ENCODE data around the gene INHBC. TPM values are rescaled to one million over a fixed set of nuclear protein-coding genes. Genes with fewer than 3 reads are reported as not detected.
"Not testable (repeated sequence)": the region's sequence is repeated elsewhere in the genome, so short reads cannot be mapped to it uniquely, and the experiment has no call there.

Gene INHBC
- total and polyA plus RNA-seq, 7 donors = 0.05 to 0.21 (median 0.18) TPM; not detected in 4

- no peak for ATAC-seq
- no peak overlapping the region for H3K27ac ChIP-seq
- H3K27me3 ChIP-seq (ENCODE audit: insufficient read depth in 3 of 3, low read length in 2 of 3) = no peaks in the 10 kb centered on the region
- no peak for TF ChIP-seq CTCF (IDR thresholded peaks at IDR 0.05)
- WGBS, 3 donors = 37 to 91% (median 52%) methylated on average over 1 of the region's 1 CpG
- intact Hi-C loops (cut with DNase I) = no loop called here
- no peaks in the 10 kb centered on the region for H3K9me3 ChIP-seq
- no peak overlapping the region for H3K4me3 ChIP-seq
- no peaks in the 10 kb centered on the region for H3K4me1 ChIP-seq
- no peak for DNase-seq
- H3K36me3 ChIP-seq (ENCODE audit: insufficient read depth in 1 of 2, low read depth in 1 of 2) = no peaks in the 10 kb centered on the region
Measured at GRCh38 chr12:57441846-57442427, 7.4 kb downstream of the INHBC start.

- intact Hi-C loops (cut with DNase I) = not testable (repeated sequence)
Measured at GRCh38 chr12:57444337-57444736, 9.8 kb downstream of the INHBC start.

GRCh38 chr12:57444744-57445143 is 10.2 kb downstream of the INHBC start:
- no peaks in the 10 kb centered on the region for H3K27me3 ChIP-seq (ENCODE audit: insufficient read depth in 3 of 3, low read length in 2 of 3)
- no peaks in the 10 kb centered on the region for H3K36me3 ChIP-seq (ENCODE audit: insufficient read depth in 1 of 2, low read depth in 1 of 2)
- no peak for ATAC-seq
- no peak for DNase-seq
- 60 to 80% (median 67%) methylated on average over 5 of the region's 5 CpGs for WGBS, 3 donors
- TF ChIP-seq CTCF (IDR thresholded peaks at IDR 0.05) = no peak
- no peaks in the 10 kb centered on the region for H3K4me1 ChIP-seq
- H3K9me3 ChIP-seq = no peaks in the 10 kb centered on the region
- intact Hi-C loops (cut with DNase I) = no loop called here
- H3K27ac ChIP-seq = no peak overlapping the region
- H3K4me3 ChIP-seq = no peak overlapping the region

More at GRCh38 chr12:57444337-57444736, 9.8 kb downstream of the INHBC start:
- not testable (repeated sequence) for H3K27me3 ChIP-seq (ENCODE audit: insufficient read depth in 3 of 3, low read length in 2 of 3); DNase-seq; ATAC-seq; H3K9me3 ChIP-seq; H3K36me3 ChIP-seq (ENCODE audit: insufficient read depth in 1 of 2, low read depth in 1 of 2); H3K4me1 ChIP-seq; H3K4me3 ChIP-seq; H3K27ac ChIP-seq
- 79 to 83% (median 81%) methylated on average over 6 of the region's 6 CpGs for WGBS, 3 donors

- no peaks in the 10 kb centered on the region for H3K4me1 ChIP-seq
- intact Hi-C loops (cut with DNase I) = no loop called here
- DNase-seq (no peak), ATAC-seq (no peak)
- WGBS, 3 donors = 96% methylated on average over 6 of the region's 6 CpGs
- H3K9me3 ChIP-seq = no peaks in the 10 kb centered on the region
- H3K27ac ChIP-seq = no peak overlapping the region
- TF ChIP-seq CTCF (IDR thresholded peaks at IDR 0.05) = no peak
- no peaks in the 10 kb centered on the region for H3K27me3 ChIP-seq (ENCODE audit: insufficient read depth in 3 of 3, low read length in 2 of 3)
- H3K36me3 ChIP-seq (ENCODE audit: insufficient read depth in 1 of 2, low read depth in 1 of 2) = no peaks in the 10 kb centered on the region
- H3K4me3 ChIP-seq = no peak overlapping the region
Measured at GRCh38 chr12:57446292-57446960, 11.8 kb downstream of the INHBC start.

- 78 to 85% (median 81%) methylated on average over 2 of the region's 2 CpGs for WGBS, 3 donors
- H3K27ac ChIP-seq = no peak overlapping the region
- H3K27me3 ChIP-seq (ENCODE audit: insufficient read depth in 3 of 3, low read length in 2 of 3) = no peaks in the 10 kb centered on the region
- TF ChIP-seq CTCF (IDR thresholded peaks at IDR 0.05) = no peak
- no peak for DNase-seq
- intact Hi-C loops (cut with DNase I) = no loop called here
- H3K36me3 ChIP-seq (ENCODE audit: insufficient read depth in 1 of 2, low read depth in 1 of 2) = no peaks in the 10 kb centered on the region
- no peak for ATAC-seq
- no peaks in the 10 kb centered on the region for H3K9me3 ChIP-seq
- H3K4me3 ChIP-seq = no peak overlapping the region
- H3K4me1 ChIP-seq = peaks cover 17% of the 10 kb centered on the region
Measured at GRCh38 chr12:57448669-57449068, 14.1 kb downstream of the INHBC start.
